Astrocyte (in vitro differentiated cells and primary cell): ENCODE results near the gene HOXA2. TPM values are rescaled to one million over a fixed set of nuclear protein-coding genes. Genes with fewer than 3 reads are reported as not detected.

Experiments
- DNase-seq: peaks from one replicate; pipeline ENCODE4 v3.0.0-alpha.2; 2010; ENCODE audit warnings: low read depth
- FAIRE-seq: peaks from 2 replicates; lab custom pipeline; 2011; peaks lifted over from hg19 to GRCh38; lab: Jason Lieb, UNC
- H2AFZ ChIP-seq: 2 replicates; pipeline ENCODE4 v1.6.0; 2012; ENCODE audit warnings: low read depth, low read length, inconsistent platforms
- H3K27ac ChIP-seq: 2 replicates; pipeline ENCODE4 v1.5.1; 2011; ENCODE audit warnings: low read depth, low read length, inconsistent platforms
- H3K27me3 ChIP-seq: 2 replicates; pipeline ENCODE4 v1.6.0; 2011; ENCODE audit warnings: low read length, inconsistent platforms; ENCODE audit not compliant: insufficient read depth
- H3K36me3 ChIP-seq: 2 replicates; pipeline ENCODE4 v1.5.1; 2011; ENCODE audit warnings: low read length, inconsistent platforms; ENCODE audit not compliant: insufficient read depth
- H3K4me1 ChIP-seq: 2 replicates; pipeline ENCODE4 v1.5.1; 2011; ENCODE audit warnings: low read length, inconsistent platforms; ENCODE audit not compliant: insufficient read depth
- H3K4me2 ChIP-seq: 2 replicates; pipeline ENCODE4 v1.6.0; 2012; ENCODE audit warnings: low read length, inconsistent platforms
- H3K4me3 ChIP-seq: 2 replicates; pipeline ENCODE4 v1.5.1; 2011; ENCODE audit warnings: low read depth, mild to moderate bottlenecking, low read length, inconsistent platforms; ENCODE audit not compliant: insufficient read depth
- H3K79me2 ChIP-seq: 2 replicates; pipeline ENCODE4 v1.6.0; 2012; ENCODE audit warnings: mild to moderate bottlenecking, low read length, inconsistent platforms; ENCODE audit not compliant: insufficient read depth
- H3K9ac ChIP-seq: 2 replicates; pipeline ENCODE4 v1.6.0; 2012; ENCODE audit warnings: mild to moderate bottlenecking, low read length, inconsistent platforms
- H3K9me3 ChIP-seq: 2 replicates; pipeline ENCODE4 v1.5.1; 2012; ENCODE audit warnings: low read depth, mild to moderate bottlenecking, low read length, inconsistent platforms; ENCODE audit not compliant: insufficient read depth
- H4K20me1 ChIP-seq: 2 replicates; pipeline ENCODE4 v1.6.0; 2012; ENCODE audit warnings: low read length, inconsistent platforms; ENCODE audit not compliant: insufficient read depth
- H3K27ac Mint-ChIP-seq: one replicate; pipeline ENCODE4 v1.8.0; 2021; ENCODE audit warnings: mild to moderate bottlenecking, mixed read lengths; ENCODE audit not compliant: unreplicated experiment
- H3K27me3 Mint-ChIP-seq: one replicate; pipeline ENCODE4 v1.8.0; 2021; ENCODE audit warnings: low read depth, mixed read lengths; ENCODE audit not compliant: unreplicated experiment
- H3K36me3 Mint-ChIP-seq: one replicate; pipeline ENCODE4 v1.8.0; 2021; ENCODE audit warnings: low read depth, mixed read lengths; ENCODE audit not compliant: unreplicated experiment
- H3K4me1 Mint-ChIP-seq: one replicate; pipeline ENCODE4 v1.8.0; 2021; ENCODE audit warnings: low read depth, mixed read lengths; ENCODE audit not compliant: unreplicated experiment
- H3K4me3 Mint-ChIP-seq: one replicate; pipeline ENCODE4 v1.8.0; 2021; ENCODE audit warnings: mild to moderate bottlenecking, moderate library complexity, mixed read lengths; ENCODE audit not compliant: unreplicated experiment
- H3K9me3 Mint-ChIP-seq: one replicate; pipeline ENCODE4 v1.8.0; 2021; ENCODE audit warnings: mild to moderate bottlenecking, mixed read lengths; ENCODE audit not compliant: unreplicated experiment
- CTCF ChIP-seq: IDR thresholded peaks from 2 replicates; pipeline ENCODE4 v1.5.1; 2011; ENCODE audit warnings: low read depth, mild to moderate bottlenecking, inconsistent platforms, low read length, moderate library complexity; ENCODE audit not compliant: insufficient read depth
- EZH2 ChIP-seq: IDR thresholded peaks from 2 replicates; pipeline ENCODE4 v1.6.1; 2012; ENCODE audit warnings: mild to moderate bottlenecking, low read length, inconsistent platforms; ENCODE audit not compliant: insufficient read depth
- total RNA-seq: library from RNA; stranded (reverse); gene quantifications from 2 replicates; pipeline ENCODE4 v1.2.1, GENCODE V29; 2021

HOXA2 gene
- total RNA-seq, 1 donor from 2014 or later: not detected

GRCh38 chr7:27066148-27066547 lies 36.3 kb downstream of the HOXA2 start:
- TF ChIP-seq EZH2 (no peak), CTCF (no peak)
- Histone ChIP-seq H3K4me1 (peaks cover 4% of the 10 kb centered on the region), H3K4me3 (no peak overlapping the region), H3K27ac (no peak overlapping the region), H3K9ac (no peak overlapping the region), H3K9me3 (no peaks in the 10 kb centered on the region), H3K4me2 (no peak overlapping the region), H2AFZ (no peak overlapping the region), H3K36me3 (no peaks in the 10 kb centered on the region), H3K79me2 (no peaks in the 10 kb centered on the region), H4K20me1 (no peaks in the 10 kb centered on the region), H3K27me3 (no peaks in the 10 kb centered on the region)
- no peak for FAIRE-seq
- Mint-ChIP-seq H3K36me3 (no peaks in the 10 kb centered on the region), H3K4me3 (no peak overlapping the region), H3K4me1 (no peaks in the 10 kb centered on the region), H3K9me3 (no peaks in the 10 kb centered on the region), H3K27ac (no peak overlapping the region), H3K27me3 (peaks cover 14% of the 10 kb centered on the region)
- DNase-seq: peak; percentile 88

- H4K20me1 ChIP-seq: no peaks in the 10 kb centered on the region
- Mint-ChIP-seq H3K4me1 (no peaks in the 10 kb centered on the region), H3K27me3 (peaks cover 14% of the 10 kb centered on the region), H3K4me3 (no peak overlapping the region), H3K27ac (no peak overlapping the region), H3K36me3 (no peaks in the 10 kb centered on the region), H3K9me3 (no peaks in the 10 kb centered on the region)
- TF ChIP-seq CTCF (no peak), EZH2 (no peak)
- H3K4me3 ChIP-seq: no peak overlapping the region
- no peaks in the 10 kb centered on the region for H3K79me2 ChIP-seq
- no peaks in the 10 kb centered on the region for H3K36me3 ChIP-seq
- no peak overlapping the region for H3K9ac ChIP-seq
- H3K4me1 ChIP-seq: peaks cover 4% of the 10 kb centered on the region
- H3K9me3 ChIP-seq: no peaks in the 10 kb centered on the region
- DNase-seq (no peak), FAIRE-seq (no peak)
- H3K27ac ChIP-seq: no peak overlapping the region
- no peak overlapping the region for H3K4me2 ChIP-seq
- no peaks in the 10 kb centered on the region for H3K27me3 ChIP-seq
- no peak overlapping the region for H2AFZ ChIP-seq
These were observed 36.8 kb downstream of the HOXA2 start for GRCh38 chr7:27065709-27066108.

GRCh38 chr7:27064661-27065060 lies 37.8 kb downstream of the HOXA2 start:
- no peak overlapping the region for H3K4me2 ChIP-seq
- Mint-ChIP-seq H3K4me1 (no peaks in the 10 kb centered on the region), H3K27ac (no peak overlapping the region), H3K9me3 (no peaks in the 10 kb centered on the region), H3K36me3 (no peaks in the 10 kb centered on the region), H3K27me3 (peaks cover 16% of the 10 kb centered on the region), H3K4me3 (no peak overlapping the region)
- TF ChIP-seq CTCF (no peak), EZH2 (no peak)
- H3K79me2 ChIP-seq: no peaks in the 10 kb centered on the region
- H3K9ac ChIP-seq: no peak overlapping the region
- no peak for DNase-seq
- H3K4me1 ChIP-seq: peaks cover 4% of the 10 kb centered on the region
- H3K9me3 ChIP-seq: no peaks in the 10 kb centered on the region
- H3K4me3 ChIP-seq: no peak overlapping the region
- H4K20me1 ChIP-seq: no peaks in the 10 kb centered on the region
- no peaks in the 10 kb centered on the region for H3K27me3 ChIP-seq
- no peak for FAIRE-seq
- H2AFZ ChIP-seq: no peak overlapping the region
- no peak overlapping the region for H3K27ac ChIP-seq
- no peaks in the 10 kb centered on the region for H3K36me3 ChIP-seq
